ENCODE results near the gene GNB1. TPM values are rescaled to one million over a fixed set of nuclear protein-coding genes. Genes with fewer than 3 reads are reported as not detected.
"Not testable (repeated sequence)": the region's sequence is repeated elsewhere in the genome, so short reads cannot be mapped to it uniquely, and the experiment has no call there.

The GNB1 gene
- total RNA-seq, 2 donors from 2014 or later, result 69.9 to 91.6 TPM

DNA sequence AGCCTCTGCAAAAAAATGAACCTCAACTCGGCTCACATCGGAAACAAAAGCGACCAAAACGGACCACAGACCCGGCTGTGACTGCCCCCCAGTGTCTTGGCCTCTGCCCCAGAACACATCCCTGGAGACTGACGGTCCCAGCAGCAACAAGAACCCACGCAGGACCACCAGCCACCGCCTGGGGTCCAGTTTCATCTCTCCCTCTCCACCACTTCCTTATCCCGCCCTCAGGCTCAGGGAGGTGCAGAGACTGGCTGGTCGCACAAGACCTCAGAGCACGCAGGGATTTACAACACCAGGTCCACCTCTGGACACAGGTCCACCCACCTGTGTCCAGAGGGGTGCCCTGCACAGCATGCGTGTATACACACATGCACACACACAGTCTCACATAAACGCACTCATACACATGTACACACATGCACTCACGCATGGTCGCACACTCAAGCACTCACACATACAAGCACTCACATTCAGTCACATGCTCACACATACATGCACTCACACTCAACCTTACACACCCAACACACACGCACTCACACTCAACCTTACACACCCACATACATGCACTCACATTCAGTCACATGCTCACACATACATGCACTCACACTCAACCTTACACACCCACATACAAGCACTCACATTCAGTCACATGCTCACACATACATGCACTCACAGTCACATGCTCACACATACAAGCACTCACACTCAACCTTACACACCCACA is 46.8 kb upstream of the GNB1 start:
- no peak for DNase-seq (ENCODE audit: low spot score)
- H3K36me3 ChIP-seq, result no peaks in the 10 kb centered on the region
- no peaks in the 10 kb centered on the region for H3K27me3 ChIP-seq
- no peaks in the 10 kb centered on the region for H3K4me1 ChIP-seq
- H3K9me3 ChIP-seq, result no peaks in the 10 kb centered on the region
- TF ChIP-seq, protein P1, sequence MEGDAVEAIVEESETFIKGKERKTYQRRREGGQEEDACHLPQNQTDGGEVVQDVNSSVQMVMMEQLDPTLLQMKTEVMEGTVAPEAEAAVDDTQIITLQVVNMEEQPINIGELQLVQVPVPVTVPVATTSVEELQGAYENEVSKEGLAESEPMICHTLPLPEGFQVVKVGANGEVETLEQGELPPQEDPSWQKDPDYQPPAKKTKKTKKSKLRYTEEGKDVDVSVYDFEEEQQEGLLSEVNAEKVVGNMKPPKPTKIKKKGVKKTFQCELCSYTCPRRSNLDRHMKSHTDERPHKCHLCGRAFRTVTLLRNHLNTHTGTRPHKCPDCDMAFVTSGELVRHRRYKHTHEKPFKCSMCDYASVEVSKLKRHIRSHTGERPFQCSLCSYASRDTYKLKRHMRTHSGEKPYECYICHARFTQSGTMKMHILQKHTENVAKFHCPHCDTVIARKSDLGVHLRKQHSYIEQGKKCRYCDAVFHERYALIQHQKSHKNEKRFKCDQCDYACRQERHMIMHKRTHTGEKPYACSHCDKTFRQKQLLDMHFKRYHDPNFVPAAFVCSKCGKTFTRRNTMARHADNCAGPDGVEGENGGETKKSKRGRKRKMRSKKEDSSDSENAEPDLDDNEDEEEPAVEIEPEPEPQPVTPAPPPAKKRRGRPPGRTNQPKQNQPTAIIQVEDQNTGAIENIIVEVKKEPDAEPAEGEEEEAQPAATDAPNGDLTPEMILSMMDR (IDR thresholded peaks at IDR 0.05), result no peak
- H3K27ac ChIP-seq, result no peak overlapping the region
- no peak overlapping the region for H3K4me3 ChIP-seq

DNA sequence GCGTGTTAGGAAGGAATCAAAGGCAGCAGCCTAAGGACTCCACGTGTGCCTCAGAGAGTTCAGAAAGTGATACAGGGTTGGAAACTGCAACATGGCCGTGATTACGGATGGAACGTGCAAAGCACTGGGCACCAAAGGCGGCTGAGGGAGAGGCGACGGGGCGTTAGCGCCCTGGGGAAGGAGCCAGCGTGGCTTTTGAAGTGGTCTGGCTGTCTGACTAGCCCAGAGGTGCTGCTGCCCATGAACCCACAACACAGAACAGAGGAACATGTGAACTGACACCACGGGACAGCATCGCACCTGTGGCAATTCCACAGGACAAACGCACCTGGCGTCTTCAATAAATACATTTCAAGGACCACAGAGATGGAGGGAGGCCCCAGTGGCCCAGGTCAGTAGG is 46.2 kb upstream of the GNB1 start:
- no peak overlapping the region for H3K4me3 ChIP-seq
- H3K27ac ChIP-seq, result no peak overlapping the region
- TF ChIP-seq, protein P1 (IDR thresholded peaks at IDR 0.05), result no peak
- no peaks in the 10 kb centered on the region for H3K9me3 ChIP-seq
- no peak for DNase-seq (ENCODE audit: low spot score)
- no peaks in the 10 kb centered on the region for H3K27me3 ChIP-seq
- no peaks in the 10 kb centered on the region for H3K36me3 ChIP-seq
- H3K4me1 ChIP-seq, result no peaks in the 10 kb centered on the region

DNA sequence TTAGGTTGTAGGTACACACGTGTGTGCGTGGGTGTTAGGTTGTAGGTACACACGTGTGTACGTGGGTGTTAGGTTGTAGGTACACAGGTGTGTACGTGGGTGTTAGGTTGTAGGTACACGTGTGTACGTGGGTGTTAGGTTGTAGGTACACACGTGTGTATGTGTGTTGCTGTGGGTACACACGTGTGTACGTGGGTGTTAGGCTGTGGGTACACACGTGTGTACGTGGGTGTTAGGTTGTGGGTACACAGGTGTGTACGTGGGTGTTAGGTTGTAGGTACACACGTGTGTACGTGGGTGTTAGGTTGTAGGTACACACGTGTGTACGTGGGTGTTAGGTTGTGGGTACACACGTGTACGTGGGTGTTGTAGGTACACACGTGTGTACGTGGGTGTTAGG is 44.0 kb upstream of the GNB1 start:
- H3K4me3 ChIP-seq; H3K27me3 ChIP-seq; H3K9me3 ChIP-seq; DNase-seq (ENCODE audit: low spot score); H3K27ac ChIP-seq; H3K36me3 ChIP-seq; H3K4me1 ChIP-seq: not testable (repeated sequence)

DNA sequence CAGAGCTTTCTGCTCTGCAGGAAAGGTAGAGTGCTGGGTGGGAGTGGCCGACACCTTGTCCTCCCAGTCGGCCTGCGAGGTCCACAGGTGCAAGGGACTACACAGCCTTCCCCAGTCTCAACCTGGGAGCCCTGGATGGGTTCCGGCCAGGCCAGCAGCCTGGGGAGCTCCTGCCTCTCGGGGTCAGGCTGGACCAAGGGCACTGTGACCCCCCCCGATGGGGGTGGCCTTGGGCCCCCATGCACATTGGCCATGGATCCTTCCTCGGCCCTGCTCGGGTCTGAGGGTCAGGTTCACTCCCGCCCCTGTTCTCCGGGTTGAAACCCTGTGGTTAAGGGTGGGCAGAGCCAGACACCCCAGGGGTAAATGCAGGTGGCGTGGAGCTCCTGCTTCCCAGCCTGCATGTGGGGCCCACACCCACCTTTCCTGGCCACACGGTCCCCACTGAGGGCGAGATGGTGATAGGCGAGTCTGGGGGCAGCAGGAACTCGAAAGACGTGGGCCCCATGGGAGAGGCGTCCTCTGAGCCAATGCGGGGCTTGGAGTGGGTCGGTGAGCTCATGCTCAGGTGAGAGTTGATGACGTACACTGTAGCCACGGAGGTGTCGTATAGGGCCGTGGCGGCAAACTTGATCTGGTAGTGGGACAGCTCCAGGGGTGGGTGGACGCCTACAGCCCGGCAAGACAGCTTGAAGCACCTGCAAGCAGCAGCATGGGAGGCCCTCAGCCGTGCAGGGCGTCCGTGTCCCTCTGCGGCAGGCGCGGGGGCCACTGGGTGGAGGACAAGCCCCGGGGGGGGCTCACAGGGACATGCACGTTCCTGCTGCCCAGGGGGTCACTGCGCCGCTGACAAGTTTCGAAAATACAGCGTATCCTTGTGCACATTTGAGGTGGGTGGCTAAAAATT is 39.0 kb upstream of the GNB1 start:
- no peak for DNase-seq (ENCODE audit: low spot score)
- H3K4me1 ChIP-seq, result peaks cover 0 to 17% of the 10 kb centered on the region in 2 donors
- no peaks in the 10 kb centered on the region for H3K27me3 ChIP-seq
- no peaks in the 10 kb centered on the region for H3K36me3 ChIP-seq
- TF ChIP-seq, protein P1 (IDR thresholded peaks at IDR 0.05), result no peak
- no peak overlapping the region for H3K27ac ChIP-seq
- H3K9me3 ChIP-seq, result no peaks in the 10 kb centered on the region
- H3K4me3 ChIP-seq, result no peak overlapping the region

DNA sequence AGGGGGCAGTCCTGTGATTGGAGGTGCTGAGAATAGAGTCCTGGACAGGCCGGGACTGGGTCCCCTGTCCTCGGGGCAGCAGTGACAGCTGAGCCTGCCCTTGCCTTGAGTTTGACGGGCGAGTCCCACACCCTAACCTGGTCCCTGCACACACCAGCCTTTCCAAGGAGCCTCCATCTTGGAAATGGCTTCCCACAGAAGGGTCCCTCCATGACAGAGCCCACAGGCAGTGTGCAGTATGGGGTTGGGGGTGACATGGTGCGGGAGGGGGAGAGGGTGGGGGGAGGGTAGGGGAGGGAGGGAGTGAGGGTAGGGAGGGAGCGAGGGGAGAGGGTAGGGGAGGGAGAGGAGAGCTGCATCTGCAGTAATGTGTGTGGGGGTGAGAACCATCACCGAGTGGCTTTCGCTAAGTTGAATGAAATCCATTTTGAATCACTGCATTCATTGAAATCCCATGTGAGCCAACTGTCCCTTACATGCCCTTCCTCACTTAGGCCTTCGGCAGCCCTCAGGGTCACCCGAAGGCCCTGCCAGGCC is 38.3 kb upstream of the GNB1 start:
- Histone ChIP-seq H3K27ac (no peak overlapping the region), H3K4me3 (no peak overlapping the region), H3K4me1 (peaks cover 0 to 17% of the 10 kb centered on the region in 2 donors), H3K27me3 (no peaks in the 10 kb centered on the region), H3K9me3 (no peaks in the 10 kb centered on the region), H3K36me3 (no peaks in the 10 kb centered on the region)
- TF ChIP-seq, protein P1 (IDR thresholded peaks at IDR 0.05), result no peak
- DNase-seq (ENCODE audit: low spot score), result no peak
